Nephron progenitor cell (in vitro differentiated cells): Measurements from ENCODE around the gene HDAC6.

ENCODE experiments used
- DNase-seq: peaks from one replicate; pipeline ENCODE4 v3.0.0; 2021
- H3K27ac Mint-ChIP-seq: 2 replicates; pipeline ENCODE4 v1.8.0; 2021; ENCODE audit warnings: mild to moderate bottlenecking, moderate library complexity, mixed read lengths
- H3K27me3 Mint-ChIP-seq: 2 replicates; pipeline ENCODE4 v1.8.0; 2021; ENCODE audit warnings: mild to moderate bottlenecking, low read depth, mixed read lengths; ENCODE audit not compliant: poor library complexity
- H3K36me3 Mint-ChIP-seq: 2 replicates; pipeline ENCODE4 v1.8.0; 2021; ENCODE audit warnings: low read depth, mixed read lengths
- H3K4me1 Mint-ChIP-seq: 2 replicates; pipeline ENCODE4 v1.8.0; 2021; ENCODE audit warnings: mixed read lengths
- H3K4me3 Mint-ChIP-seq: 2 replicates; pipeline ENCODE4 v1.8.0; 2021; ENCODE audit warnings: mild to moderate bottlenecking, moderate library complexity, mixed read lengths
- H3K9me3 Mint-ChIP-seq: 2 replicates; pipeline ENCODE4 v1.8.0; 2021; ENCODE audit warnings: mild to moderate bottlenecking, moderate library complexity, mixed read lengths
- TF ChIP-seq, protein P1 (sequence below): fragments of 200-600 bp; sonication (generic); IDR thresholded peaks from 2 replicates; pipeline ENCODE4 v1.5.0; 2021; ENCODE audit warnings: antibody characterized with exemption

Gene HDAC6

DNA sequence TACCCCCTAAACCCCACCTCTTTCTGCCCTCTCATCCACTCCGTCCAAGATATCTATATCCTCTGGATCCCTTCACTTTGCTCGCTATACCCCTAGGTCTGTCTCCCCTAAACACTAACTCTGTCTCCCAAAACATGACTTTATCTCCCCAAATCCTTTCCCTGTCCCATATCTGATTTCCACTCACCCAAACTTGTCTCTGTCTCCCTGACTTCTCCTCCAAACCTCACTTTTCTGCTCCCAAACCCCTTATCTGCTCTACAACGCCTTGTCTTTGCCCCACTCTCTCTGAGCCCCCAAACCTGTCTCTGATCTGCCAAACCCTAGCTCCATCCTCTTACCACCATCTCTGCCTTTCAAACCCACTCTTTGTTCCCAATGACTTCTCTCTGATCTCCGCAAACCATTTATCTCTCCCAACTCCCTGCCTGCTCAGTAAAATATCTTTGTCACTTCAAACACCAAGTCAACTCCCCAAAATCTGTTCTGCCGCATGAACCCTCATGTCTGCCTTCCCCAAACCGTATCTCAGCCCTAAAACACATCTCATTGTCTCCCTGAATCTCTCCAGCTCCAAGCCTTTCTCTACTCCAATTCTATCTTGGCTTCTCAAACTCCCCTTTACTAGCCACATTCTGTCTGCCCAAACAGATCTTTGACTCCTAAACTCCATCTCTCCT lies 14.9 kb upstream of the HDAC6 start:
- Mint-ChIP-seq H3K4me1 (no peaks in the 10 kb centered on the region), H3K27me3 (peaks cover 30% of the 10 kb centered on the region), H3K9me3 (peaks cover 57% of the 10 kb centered on the region), H3K36me3 (no peaks in the 10 kb centered on the region), H3K4me3 (no peak overlapping the region), H3K27ac (no peak overlapping the region)
- TF ChIP-seq, protein P1, sequence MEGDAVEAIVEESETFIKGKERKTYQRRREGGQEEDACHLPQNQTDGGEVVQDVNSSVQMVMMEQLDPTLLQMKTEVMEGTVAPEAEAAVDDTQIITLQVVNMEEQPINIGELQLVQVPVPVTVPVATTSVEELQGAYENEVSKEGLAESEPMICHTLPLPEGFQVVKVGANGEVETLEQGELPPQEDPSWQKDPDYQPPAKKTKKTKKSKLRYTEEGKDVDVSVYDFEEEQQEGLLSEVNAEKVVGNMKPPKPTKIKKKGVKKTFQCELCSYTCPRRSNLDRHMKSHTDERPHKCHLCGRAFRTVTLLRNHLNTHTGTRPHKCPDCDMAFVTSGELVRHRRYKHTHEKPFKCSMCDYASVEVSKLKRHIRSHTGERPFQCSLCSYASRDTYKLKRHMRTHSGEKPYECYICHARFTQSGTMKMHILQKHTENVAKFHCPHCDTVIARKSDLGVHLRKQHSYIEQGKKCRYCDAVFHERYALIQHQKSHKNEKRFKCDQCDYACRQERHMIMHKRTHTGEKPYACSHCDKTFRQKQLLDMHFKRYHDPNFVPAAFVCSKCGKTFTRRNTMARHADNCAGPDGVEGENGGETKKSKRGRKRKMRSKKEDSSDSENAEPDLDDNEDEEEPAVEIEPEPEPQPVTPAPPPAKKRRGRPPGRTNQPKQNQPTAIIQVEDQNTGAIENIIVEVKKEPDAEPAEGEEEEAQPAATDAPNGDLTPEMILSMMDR, result no peak
- DNase-seq, result no peak

DNA sequence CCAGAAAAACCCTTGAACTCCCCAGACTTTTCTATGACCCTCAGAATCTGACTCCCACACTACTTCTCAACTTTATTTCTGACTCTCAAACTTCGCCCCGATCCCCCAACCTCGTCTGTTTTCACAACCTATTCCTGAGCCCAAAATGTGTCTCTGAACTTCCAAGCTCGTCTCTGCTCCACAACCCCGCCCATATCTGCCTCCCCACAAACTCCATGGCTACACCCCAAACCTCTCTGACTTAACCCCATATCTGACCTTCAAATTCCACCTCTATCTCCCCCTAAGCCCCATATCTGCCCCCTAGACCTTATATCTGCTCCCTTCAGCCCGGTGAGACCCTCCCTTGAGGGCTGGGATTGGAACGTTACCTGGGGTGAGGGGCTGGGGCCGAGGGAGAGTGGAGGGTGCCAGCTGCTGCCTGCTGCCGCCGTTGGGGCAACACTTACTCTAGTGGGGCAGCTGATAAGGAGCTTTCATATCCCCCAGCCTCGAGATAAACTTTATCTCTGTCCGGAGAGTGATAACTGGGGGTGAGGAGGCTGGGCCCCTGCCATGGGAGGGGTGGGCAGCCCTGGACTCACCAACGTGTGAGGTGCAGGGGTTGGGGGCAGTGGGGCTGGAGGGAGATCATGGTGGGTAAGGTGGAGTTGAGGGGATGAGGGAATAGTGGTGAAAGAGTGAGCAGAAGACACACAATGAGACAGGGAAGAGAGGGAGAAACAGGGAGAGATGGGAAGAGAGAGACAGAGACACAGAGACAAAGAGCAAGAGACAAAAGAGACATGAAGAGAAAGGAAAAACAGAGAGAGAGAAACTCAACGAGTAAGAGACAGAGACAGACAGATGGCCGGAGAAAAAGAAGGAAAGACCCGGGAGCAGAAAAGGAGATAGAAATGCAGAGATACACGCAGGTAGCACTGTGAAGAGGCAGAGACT lies 14.1 kb upstream of the HDAC6 start:
- no peak overlapping the region for H3K4me3 Mint-ChIP-seq
- no peaks in the 10 kb centered on the region for H3K36me3 Mint-ChIP-seq
- TF ChIP-seq, protein P1, result no peak
- H3K27me3 Mint-ChIP-seq, result peaks cover 30% of the 10 kb centered on the region
- no peak overlapping the region for H3K27ac Mint-ChIP-seq
- no peaks in the 10 kb centered on the region for H3K4me1 Mint-ChIP-seq
- no peak for DNase-seq
- peaks cover 54% of the 10 kb centered on the region for H3K9me3 Mint-ChIP-seq

DNA sequence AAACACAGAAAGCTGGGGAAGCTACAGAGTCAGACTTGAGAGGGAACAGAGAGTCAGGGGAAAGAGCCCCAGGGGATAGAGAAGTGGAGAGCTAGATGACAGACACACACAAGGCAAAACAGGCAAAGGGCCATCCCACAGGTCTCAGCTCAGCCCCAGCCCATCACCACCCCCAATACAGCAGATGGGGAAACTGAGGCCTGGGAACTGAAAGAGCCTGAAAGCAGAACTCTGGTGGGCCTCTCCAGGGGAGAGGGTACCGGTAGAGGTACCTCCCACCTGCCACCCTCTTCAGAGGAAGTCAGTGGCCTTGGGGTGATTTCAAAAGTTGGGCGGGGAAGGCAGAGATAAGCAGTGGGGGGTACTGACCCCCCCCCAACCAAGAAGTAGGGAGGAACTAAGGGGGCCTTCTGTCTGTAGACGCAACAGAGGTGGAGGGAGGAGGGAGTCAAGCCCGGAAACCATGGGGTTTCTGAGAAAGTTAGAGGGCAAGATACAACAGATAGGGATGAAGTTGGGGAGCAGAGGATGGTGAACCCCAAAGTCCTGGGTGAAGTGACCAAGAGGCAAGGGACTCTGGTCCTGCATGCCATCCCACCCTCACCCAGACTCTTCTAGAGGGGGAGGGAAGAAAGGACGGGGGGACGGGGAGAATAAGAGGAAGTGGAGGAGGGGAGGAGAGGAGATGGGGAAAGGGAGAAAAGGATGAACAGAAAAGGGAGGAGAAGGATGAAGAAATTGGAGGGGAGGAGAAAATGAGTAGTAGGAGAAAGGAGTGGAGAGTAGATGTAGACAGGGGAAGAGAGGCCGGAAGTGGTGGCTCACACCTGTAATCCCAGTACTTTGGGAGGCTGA lies 12.3 kb upstream of the HDAC6 start:
- TF ChIP-seq, protein P1, result no peak
- Mint-ChIP-seq H3K27ac (no peak overlapping the region), H3K27me3 (peaks cover 30% of the 10 kb centered on the region), H3K36me3 (no peaks in the 10 kb centered on the region), H3K4me1 (peaks cover 5% of the 10 kb centered on the region), H3K4me3 (no peak overlapping the region), H3K9me3 (peaks cover 62% of the 10 kb centered on the region)
- no peak for DNase-seq

DNA sequence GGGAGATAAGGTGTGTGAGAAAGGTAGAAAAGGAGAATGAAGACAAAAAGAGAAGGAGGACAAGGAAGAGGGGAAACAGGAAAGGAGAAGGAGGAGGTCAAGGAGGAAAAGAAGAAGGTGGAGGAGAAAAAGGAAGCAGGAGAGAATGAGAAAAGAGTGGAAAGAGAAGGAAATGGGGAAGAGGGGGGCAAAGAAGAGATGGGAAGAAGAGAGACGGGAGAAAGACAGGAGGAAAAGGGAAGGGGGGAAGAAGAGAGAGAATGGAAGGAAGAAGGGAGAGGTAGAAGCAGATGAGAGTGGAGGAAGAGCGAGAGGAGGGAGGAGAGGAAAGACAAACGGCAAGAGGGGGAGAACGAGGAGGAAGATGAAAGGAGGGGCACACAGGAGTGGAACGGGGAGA lies 11.4 kb upstream of the HDAC6 start:
- peaks cover 58% of the 10 kb centered on the region for H3K9me3 Mint-ChIP-seq
- DNase-seq, result no peak
- H3K27me3 Mint-ChIP-seq, result peaks cover 30% of the 10 kb centered on the region
- H3K27ac Mint-ChIP-seq, result no peak overlapping the region
- peaks cover 8% of the 10 kb centered on the region for H3K4me1 Mint-ChIP-seq
- H3K36me3 Mint-ChIP-seq, result no peaks in the 10 kb centered on the region
- no peak overlapping the region for H3K4me3 Mint-ChIP-seq
- TF ChIP-seq, protein P1, result no peak

GRCh38 chrX:48791063-48791820 lies 10.6 kb upstream of the HDAC6 start:
- Mint-ChIP-seq H3K4me3 (no peak overlapping the region), H3K36me3 (no peaks in the 10 kb centered on the region), H3K9me3 (peaks cover 60% of the 10 kb centered on the region), H3K27ac (no peak overlapping the region), H3K27me3 (peaks cover 30% of the 10 kb centered on the region), H3K4me1 (peaks cover 8% of the 10 kb centered on the region)
- no peak for DNase-seq
- TF ChIP-seq, protein P1, result no peak
